KMS-11 (cell line): ENCODE results near the gene RBMS3.

Source experiments
- H2AFZ ChIP-seq: fragments of 200-600 bp; sonication (generic); 2 replicates; pipeline ENCODE4 v1.6.1; 2016; ENCODE audit warnings: antibody characterized with exemption, mixed run types, low read depth
- H3K27ac ChIP-seq: fragments of 200-600 bp; sonication (generic); 2 replicates; pipeline ENCODE4 v1.6.1; 2016; ENCODE audit warnings: mild to moderate bottlenecking, mixed run types
- H3K27me3 ChIP-seq: fragments of 200-600 bp; sonication (generic); 2 replicates; pipeline ENCODE4 v1.6.1; 2017; ENCODE audit warnings: mild to moderate bottlenecking, low read depth, mixed run types, moderate library complexity; ENCODE audit not compliant: insufficient read depth
- H3K36me3 ChIP-seq: fragments of 200-600 bp; sonication (generic); 2 replicates; pipeline ENCODE4 v1.6.1; 2017; ENCODE audit warnings: mild to moderate bottlenecking, mixed run types; ENCODE audit not compliant: insufficient read depth
- H3K4me1 ChIP-seq: fragments of 200-600 bp; sonication (generic); 2 replicates; pipeline ENCODE4 v1.6.1; 2016; ENCODE audit warnings: mild to moderate bottlenecking, low read depth, mixed run types; ENCODE audit not compliant: poor library complexity, severe bottlenecking
- H3K4me2 ChIP-seq: fragments of 200-600 bp; sonication (generic); 2 replicates; pipeline ENCODE4 v1.7.0; 2016; ENCODE audit warnings: mild to moderate bottlenecking, mixed run types
- H3K4me3 ChIP-seq: fragments of 200-600 bp; sonication (generic); IDR thresholded peaks from 2 replicates; pipeline ENCODE4 v1.6.1; 2017; ENCODE audit warnings: low read depth, low read length, mixed read lengths; ENCODE audit not compliant: insufficient read depth
- H3K79me2 ChIP-seq: fragments of 200-600 bp; sonication (generic); 2 replicates; pipeline ENCODE4 v1.6.1; 2016; ENCODE audit warnings: low read depth, mixed run types; ENCODE audit not compliant: insufficient read depth
- H3K9ac ChIP-seq: fragments of 200-600 bp; sonication (generic); 2 replicates; pipeline ENCODE4 v1.6.1; 2016; ENCODE audit warnings: mild to moderate bottlenecking, mixed run types
- H4K20me1 ChIP-seq: fragments of 200-600 bp; sonication (generic); 2 replicates; pipeline ENCODE4 v1.6.1; 2016; ENCODE audit warnings: mild to moderate bottlenecking, mixed run types; ENCODE audit not compliant: insufficient read depth
- CTCF ChIP-seq: fragments of 200-600 bp; sonication (generic); conservative IDR thresholded peaks from 2 replicates; pipeline ENCODE4 v1.6.1; 2017; ENCODE audit warnings: low read depth, mild to moderate bottlenecking, antibody characterized with exemption, low read length, moderate library complexity, mixed read lengths

The RBMS3 gene

GRCh38 chr3:29268651-29269050, 12.2 kb upstream of the RBMS3 start:
- Histone ChIP-seq H3K4me2 (no peak overlapping the region), H3K9ac (no peak overlapping the region), H3K4me3 (no peak overlapping the region), H4K20me1 (no peaks in the 10 kb centered on the region), H3K4me1 (no peaks in the 10 kb centered on the region), H3K79me2 (no peaks in the 10 kb centered on the region), H2AFZ (no peak overlapping the region), H3K27ac (no peak overlapping the region), H3K27me3 (no peaks in the 10 kb centered on the region), H3K36me3 (no peaks in the 10 kb centered on the region)
- no peak for TF ChIP-seq CTCF

GRCh38 chr3:29270752-29271151, 10.1 kb upstream of the RBMS3 start:
- no peak overlapping the region for H3K4me2 ChIP-seq
- no peaks in the 10 kb centered on the region for H3K4me1 ChIP-seq
- no peaks in the 10 kb centered on the region for H3K36me3 ChIP-seq
- no peak overlapping the region for H3K9ac ChIP-seq
- no peak for TF ChIP-seq CTCF
- no peak overlapping the region for H2AFZ ChIP-seq
- no peak overlapping the region for H3K27ac ChIP-seq
- H3K27me3 ChIP-seq = no peaks in the 10 kb centered on the region
- H3K79me2 ChIP-seq = no peaks in the 10 kb centered on the region
- no peak overlapping the region for H3K4me3 ChIP-seq
- H4K20me1 ChIP-seq = no peaks in the 10 kb centered on the region

GRCh38 chr3:29271475-29271874, 9.4 kb upstream of the RBMS3 start:
- no peak overlapping the region for H3K4me3 ChIP-seq
- no peaks in the 10 kb centered on the region for H4K20me1 ChIP-seq
- H3K79me2 ChIP-seq = no peaks in the 10 kb centered on the region
- no peaks in the 10 kb centered on the region for H3K36me3 ChIP-seq
- H2AFZ ChIP-seq = no peak overlapping the region
- H3K4me2 ChIP-seq = no peak overlapping the region
- no peaks in the 10 kb centered on the region for H3K4me1 ChIP-seq
- H3K27ac ChIP-seq = no peak overlapping the region
- no peak overlapping the region for H3K9ac ChIP-seq
- no peak for TF ChIP-seq CTCF
- H3K27me3 ChIP-seq = no peaks in the 10 kb centered on the region

GRCh38 chr3:29274667-29275066, 6.2 kb upstream of the RBMS3 start:
- H3K79me2 ChIP-seq = no peaks in the 10 kb centered on the region
- H3K27ac ChIP-seq = no peak overlapping the region
- no peaks in the 10 kb centered on the region for H3K4me1 ChIP-seq
- H4K20me1 ChIP-seq = no peaks in the 10 kb centered on the region
- H3K4me2 ChIP-seq = no peak overlapping the region
- H3K36me3 ChIP-seq = no peaks in the 10 kb centered on the region
- no peak overlapping the region for H3K9ac ChIP-seq
- no peak for TF ChIP-seq CTCF
- no peak overlapping the region for H3K4me3 ChIP-seq
- H3K27me3 ChIP-seq = no peaks in the 10 kb centered on the region
- H2AFZ ChIP-seq = no peak overlapping the region

GRCh38 chr3:29275309-29275708, 5.6 kb upstream of the RBMS3 start:
- Histone ChIP-seq H3K27me3 (no peaks in the 10 kb centered on the region), H3K4me2 (no peak overlapping the region), H3K4me3 (no peak overlapping the region), H2AFZ (no peak overlapping the region), H3K4me1 (no peaks in the 10 kb centered on the region), H3K27ac (no peak overlapping the region), H3K79me2 (no peaks in the 10 kb centered on the region), H3K36me3 (no peaks in the 10 kb centered on the region), H3K9ac (no peak overlapping the region), H4K20me1 (no peaks in the 10 kb centered on the region)
- no peak for TF ChIP-seq CTCF
